HG02938 (cell line): ENCODE results near the gene TEAD3.
"Not testable (repeated sequence)": the region's sequence is repeated elsewhere in the genome, so short reads cannot be mapped to it uniquely, and the experiment has no call there.

Experiments used
- ATAC-seq: cut with Tn5 transposase; IDR thresholded peaks from one replicate; pipeline ENCODE4 v1.9.1; 2021; ENCODE audit warnings: mild to moderate bottlenecking, moderate library complexity; ENCODE audit not compliant: unreplicated experiment

Gene TEAD3

DNA sequence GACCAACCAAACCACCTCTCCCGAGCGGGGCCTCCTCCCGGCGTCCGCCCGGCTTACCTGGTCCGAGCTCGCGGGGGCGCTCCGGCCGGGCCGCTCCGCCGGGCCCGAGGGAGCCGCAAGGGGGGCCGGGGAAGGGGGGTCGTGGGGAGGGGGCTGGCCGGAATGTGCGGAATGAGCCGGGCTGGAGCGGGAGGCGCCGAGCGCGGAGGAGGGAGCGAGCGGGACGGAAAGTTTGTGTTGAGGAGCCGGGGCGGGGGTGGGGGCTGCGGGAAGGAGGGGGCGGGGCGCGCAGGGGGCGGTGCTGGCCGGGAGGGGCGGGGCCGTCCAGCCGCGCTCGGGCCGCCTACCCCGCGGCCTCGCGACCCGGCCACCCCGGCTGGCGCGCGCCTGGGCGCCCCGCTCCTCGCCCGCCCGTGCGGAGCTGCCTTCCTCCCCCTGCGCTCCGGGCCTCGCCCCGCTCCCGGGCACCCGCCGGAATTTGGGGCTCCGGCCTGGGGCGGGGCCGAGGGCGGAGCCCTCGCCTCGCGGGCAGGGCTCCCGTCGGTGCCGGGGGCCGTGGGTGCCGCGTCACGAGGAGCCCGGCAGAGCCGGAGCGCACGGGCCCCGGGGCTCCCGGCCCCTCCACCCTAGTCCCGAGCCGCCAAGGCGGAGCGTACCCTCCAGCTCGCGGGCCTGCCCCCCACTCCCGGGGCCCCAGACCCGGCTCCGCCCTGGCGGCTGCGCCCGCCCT is at the start of gene TEAD3:
TEAD3 (minus strand) TSS at position 239 of the 730 bp plus-strand sequence.
- ATAC-seq: no peak

DNA sequence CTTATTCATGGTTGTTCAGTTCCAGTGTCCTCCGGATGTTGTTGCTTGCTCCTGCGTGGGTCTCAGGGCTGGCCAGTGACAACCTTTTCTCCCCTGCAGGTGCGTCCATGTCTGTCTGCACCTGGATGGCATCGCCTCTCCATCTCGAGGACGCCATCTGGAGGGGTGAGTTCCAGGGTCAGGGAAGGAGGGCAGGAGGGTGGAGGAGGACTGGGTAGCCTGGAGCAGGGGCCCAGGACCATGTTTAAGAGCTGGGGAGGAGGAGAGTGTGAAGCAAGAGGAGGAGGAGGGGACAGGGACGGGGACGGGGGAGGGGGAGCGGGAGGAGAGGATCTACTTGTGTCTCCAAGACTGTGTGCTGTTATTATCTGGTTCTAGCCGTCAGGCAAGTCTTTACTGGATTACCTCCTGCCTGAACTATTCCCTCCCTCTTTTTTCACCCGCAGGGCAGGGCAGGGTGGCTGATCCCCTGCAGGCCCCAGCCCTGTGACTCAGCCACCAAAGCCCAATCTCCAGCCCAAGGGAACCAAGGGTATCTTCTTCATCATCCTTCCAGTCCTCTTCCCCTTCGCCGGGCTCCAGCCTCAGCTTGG is 48.0 kb upstream of the TEAD3 start:
- no peak for ATAC-seq

DNA sequence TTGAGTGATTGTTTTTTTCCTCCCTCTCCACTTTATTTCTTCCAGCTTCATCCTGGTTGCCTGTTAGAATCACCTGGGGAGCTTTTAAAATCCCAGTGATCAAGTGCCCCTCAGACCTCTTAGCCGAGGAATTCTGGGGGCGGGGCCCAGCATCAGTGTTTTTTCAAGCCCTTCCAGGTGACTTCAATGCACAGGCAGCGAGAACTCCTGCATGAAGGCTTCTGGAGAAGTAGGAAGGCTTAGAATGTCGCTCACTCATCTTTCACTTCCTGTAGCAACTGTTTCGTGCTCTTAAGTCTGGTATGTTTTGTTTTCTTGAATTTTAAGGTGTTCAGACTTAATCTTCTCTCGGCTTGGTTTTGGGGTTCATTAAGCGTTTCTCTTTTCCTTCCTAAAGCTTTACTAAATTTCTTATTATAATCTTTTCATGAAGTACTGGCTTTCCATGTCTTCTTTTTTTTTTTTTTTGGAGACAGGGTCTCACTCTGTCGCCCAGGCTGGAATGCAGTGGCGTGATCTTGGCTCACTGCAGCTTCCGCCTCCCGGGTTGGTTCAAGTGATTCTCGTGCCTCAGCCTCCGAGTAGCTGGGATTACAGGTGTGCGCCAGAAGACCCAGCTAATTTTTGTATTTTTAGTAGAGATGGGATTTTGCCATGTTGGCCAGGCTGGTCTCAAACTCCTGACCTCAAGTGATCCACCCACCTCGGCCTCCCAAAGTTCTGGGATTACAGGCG is 46.7 kb upstream of the TEAD3 start:
- no peak for ATAC-seq

DNA sequence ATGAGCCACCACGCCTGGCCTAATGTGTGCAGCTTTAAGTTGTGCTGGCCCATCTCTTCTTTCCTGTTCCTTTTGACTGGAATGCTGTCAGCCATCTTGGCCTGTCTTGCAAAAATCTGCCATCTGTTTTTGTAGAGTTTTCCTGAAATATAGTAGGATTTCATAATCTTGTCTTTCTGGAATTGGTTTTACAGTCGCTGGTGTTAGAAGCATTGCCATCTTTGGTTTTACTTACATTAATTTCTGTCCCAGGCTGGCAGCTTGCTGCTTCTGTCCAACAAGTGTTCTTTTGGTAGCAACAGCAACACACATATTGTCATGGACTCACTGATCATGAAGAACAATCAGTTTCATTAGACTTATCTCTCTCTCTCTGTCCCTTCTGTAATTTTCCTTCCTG is 45.0 kb upstream of the TEAD3 start:
- no peak for ATAC-seq

DNA sequence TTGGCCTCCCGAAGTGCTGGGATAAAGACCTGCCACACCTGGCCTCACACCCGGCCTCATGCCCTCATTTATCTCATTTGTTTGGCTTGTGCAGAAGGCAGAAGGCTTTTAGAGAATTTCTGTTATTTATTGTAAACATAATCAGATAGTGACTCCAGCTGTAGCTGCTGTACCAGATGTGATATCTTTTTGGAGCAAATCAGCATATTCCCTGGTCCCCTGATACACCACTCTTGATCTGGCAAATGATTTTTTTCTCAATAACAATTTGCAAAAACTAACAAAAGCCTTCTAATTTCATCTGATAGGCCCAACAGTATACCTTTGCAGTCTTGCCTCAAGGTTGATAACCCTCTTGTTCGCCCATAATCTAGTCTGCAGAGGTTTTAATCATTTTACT is 42.3 kb upstream of the TEAD3 start:
- ATAC-seq: no peak

DNA sequence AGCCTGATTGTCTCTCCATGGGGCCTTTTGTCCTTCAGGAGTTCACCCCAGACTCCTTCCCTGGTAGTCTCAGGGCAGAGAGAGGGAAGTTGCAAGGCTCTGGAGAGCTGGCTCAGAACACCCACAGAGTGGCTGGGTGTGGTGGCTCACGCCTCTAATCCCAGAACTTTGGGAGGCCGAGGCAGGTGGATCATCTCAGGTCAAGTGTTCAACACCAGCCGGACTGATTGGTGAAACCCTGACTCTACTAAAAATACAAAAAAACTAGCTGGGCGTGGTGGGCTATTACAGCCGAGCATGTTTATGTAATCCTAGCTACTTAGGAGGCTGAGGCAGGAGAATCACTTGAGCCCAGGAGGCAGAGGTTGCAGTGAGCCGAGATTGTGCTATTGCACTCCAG is 39.0 kb upstream of the TEAD3 start:
- not testable (repeated sequence) for ATAC-seq

DNA sequence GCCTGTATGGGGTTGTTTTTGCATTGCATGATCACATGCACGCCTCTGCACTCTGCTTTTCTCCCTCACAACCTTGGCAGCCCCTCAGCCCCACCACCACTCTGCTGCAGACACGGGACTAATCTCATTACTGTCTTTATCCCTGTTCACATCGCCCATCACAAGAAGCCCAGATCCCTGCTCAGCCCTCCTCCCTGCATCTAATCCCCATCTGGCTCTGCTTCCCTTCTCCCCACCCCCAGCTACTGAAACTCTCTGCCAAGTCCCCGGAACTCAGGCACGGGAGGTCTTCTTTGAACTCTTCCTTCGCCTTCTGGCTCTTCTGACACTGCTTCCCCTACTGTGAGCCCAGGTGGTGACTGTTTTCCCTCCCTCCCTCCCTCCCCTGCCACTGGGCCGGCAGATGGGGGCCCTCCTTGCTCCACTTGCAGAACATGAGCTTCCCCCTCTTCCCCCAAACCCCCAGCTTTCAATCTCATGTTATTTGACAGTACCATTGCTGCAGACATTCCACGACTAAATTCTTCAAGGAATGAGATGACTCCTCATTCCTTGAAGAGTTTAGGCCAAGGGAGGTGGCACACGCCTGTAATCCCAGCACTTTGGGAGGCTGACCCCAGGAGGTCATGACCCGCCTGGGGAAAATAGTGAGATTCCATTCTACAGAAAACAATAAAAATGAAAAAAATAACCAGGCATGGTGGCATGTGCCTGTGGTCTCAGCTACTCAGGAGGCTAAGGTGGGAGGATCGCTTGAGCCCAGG is 37.7 kb upstream of the TEAD3 start:
- no peak for ATAC-seq

DNA sequence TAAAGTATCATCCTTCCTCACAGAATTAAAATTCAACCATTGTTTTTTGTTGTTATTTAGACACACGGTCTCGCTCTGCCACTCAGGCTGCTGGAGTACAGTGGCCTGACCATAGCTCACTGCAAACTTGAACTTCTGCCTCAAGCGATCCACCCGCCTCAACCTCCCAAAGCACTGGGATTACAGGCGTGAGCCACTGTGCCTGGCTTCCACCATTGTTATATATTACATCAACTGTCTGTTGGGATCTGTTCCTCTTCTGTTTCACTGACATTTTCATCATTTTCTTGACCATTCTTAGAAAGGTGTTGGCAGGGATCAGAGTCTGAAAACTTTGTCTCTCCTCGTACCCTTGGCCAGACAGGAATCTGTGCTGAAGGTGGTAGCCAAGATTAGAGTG is 37.1 kb upstream of the TEAD3 start:
- no peak for ATAC-seq

DNA sequence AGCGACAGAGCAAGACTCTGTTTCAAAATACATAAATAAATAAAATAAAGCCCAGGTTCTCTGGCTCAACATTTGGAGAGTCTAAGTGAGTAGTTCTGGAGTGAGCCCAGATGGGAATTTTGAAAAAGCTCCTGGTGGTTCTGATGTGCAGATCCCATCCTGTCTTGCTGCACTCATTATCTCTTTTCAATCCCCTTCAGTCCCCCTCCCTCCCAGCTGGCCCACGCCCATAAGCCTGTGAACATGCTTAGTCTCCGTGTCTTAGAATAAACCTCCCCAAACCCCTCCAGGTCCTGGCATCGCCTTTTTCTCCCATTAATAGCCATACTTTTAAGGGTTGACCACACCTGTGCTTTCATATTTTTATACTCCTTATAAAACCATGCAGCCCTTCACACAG is 35.2 kb upstream of the TEAD3 start:
- no peak for ATAC-seq

DNA sequence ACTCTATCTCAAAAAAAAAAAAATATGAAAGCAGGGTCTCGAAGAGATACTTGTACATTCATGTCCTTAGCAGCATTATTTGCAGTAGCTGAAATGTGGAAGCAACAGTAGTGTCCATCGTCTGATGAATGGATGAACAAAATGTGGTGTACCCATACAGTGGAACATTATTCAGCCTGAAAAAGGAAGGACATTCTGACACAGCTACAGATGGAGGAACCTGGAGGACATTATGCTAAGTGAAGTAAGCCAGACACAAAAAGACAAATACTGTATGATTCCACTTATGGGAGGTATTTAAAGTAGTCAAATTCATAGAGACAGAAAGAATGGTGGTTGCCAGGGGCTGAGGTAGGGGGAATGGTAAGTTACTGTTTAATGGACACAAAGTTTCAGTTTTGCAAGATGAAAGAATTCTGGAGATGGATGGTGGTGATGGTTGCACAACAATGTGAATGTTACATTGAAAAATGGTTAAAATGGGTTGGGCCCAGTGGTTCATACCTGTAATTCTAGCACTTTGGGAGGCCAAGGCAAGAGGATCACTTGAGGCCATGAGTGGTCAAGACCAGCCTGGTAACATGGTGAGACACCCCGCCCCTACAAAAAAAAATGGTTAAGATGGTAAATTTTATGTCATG is 27.6 kb upstream of the TEAD3 start:
- ATAC-seq: no peak

DNA sequence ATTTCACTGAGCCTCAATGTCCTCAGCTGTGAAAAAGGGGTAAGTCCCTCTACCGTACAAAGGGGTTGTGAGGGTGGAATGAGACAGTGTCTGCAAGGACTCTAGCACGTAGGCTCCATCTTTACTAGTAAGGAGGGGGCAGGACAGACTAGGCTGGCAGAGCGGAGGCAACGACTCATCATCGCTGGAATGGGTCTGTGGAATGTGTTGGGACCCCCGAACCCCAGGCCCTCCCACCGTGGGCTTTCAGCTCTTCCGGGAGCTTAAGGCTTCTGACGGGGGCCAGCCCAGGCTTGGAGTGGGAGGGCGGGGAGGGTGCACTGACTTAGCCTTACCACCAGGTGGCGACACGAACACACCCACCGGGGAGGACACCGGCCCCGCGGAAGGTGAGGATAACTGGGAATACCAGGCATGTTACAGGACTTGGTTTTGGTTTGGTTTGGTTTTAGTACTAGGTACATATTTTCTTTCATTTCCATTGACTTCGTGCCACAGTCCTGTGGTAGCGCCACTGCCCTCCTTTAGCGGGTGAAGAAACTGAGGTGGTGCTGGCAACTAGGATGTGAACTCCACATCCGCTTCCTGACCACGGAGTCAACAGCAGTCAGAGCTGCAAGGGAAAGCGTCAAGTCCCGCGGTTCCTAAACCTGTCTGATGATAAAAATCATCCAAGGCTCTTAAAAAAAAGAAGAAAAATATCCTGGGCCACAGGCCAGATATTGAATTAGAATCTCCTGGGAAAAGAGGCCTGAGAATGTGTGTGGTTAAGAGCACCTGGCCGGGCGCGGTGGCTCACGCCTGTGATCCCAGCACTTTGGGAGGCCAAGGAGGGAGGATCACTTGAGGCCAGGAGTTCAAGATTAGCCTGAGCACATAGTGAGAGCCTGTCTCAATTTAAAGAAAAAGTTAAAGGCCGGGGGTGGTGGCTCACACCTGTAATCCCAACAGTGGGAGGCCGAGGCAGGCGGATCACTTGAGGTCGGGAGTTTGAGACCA is 26.1 kb upstream of the TEAD3 start:
- no peak for ATAC-seq

DNA sequence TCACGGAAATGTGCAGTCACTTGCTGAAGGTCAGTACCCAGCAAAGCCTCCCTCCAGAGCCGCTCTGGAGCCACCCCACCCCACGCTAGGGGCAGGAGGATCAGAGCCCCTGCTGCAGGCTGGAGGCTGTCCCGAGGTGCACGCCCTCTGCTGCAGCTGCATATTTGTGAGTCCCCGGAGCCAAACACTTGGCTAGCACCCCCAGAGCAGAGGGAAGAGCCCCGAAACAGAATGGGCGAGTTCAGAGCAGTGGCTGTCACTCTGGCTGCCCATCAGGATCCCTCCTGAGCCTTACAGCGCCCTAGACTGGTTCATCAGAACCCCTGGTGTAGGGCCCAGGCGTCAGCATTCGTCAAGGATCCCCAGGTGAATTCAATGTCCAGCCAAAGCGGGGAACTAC is 25.3 kb upstream of the TEAD3 start:
- ATAC-seq: no peak

DNA sequence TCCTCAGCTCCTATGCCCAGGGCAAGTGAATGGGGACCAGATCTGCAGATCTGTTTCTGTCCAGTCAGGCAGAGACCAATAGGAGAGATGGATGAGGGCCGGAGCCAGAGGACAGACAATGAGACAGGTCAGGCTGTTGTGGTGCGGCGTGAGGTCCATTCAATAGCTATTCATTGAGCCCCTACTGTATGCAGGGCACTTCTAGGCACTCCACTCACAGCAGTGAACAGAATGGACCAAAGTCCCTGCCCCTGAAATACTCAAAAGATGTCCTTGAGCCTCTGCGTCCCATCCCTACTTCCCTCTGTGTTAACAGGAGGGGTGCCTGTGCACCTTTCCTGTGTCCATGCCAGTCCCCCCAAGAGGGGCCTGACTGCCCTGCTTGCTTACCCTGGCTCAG is 24.4 kb upstream of the TEAD3 start:
- no peak for ATAC-seq

DNA sequence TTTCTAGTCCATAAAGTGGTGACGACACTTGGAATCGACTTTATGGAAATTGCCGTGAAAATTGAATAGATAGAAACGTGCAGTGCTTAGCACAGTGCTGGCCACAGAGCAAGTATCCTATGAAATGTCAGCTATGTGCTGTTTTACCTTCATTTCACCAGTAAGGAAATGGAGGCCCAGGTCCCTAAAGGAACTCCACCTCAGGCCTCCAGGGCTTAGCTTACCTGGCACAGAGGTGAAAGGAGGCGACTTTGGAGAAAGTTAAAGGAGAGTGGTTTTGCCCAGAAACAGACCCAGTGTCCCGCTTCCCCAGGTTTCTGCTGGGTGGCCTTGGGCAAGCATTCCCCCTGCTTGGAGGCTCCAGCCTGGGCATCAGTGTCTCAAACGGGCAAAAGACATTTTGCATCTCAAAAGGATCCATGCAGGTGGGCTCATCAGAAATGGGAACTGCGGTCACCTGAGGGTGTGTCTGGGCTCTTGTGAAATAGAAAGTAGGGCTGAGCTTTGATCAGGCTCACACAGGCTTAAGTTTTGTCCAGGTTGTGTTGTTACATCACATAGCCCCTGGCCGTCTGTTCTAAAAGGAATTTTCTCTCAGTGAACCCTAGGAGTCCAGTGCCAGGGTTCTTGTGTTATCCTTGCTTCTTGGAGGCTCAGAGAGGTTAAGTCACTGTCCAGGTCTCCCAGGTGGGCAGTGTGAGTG is 22.6 kb upstream of the TEAD3 start:
- ATAC-seq: no peak

DNA sequence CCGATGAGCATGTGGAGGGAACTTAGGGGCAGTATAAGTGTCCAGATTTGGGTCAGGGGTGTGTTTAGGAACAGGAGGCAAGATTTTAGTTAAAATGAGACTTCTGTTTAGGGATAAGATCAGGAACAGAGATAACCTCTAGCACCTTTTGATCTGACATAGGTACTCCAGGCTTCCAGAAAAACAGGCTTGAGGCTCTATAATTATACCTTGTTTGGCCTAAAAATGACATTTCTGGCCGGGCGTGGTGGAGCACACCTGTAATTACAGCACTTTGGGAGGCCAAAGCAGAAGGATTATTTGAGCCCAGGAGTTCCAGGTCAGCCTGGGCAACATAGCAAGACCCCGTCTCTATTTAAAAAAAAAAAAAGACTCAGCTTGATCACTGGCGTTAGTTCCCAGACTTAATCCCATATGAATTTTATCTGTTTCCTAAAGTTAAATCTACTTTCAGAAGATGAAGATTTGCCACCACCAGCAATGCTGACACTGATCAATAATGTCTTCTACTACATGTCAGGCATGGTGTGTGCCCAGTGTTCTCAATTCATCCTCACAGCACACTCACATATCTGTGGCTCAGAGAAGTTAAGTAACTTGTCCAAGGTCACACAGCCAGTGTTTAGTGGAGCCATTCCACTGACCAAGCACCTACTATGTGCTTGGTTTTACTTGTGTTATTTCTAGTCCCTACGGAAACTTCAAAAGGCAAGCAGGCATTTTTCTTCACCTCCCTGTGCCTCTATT is 21.9 kb upstream of the TEAD3 start:
- ATAC-seq: no peak

DNA sequence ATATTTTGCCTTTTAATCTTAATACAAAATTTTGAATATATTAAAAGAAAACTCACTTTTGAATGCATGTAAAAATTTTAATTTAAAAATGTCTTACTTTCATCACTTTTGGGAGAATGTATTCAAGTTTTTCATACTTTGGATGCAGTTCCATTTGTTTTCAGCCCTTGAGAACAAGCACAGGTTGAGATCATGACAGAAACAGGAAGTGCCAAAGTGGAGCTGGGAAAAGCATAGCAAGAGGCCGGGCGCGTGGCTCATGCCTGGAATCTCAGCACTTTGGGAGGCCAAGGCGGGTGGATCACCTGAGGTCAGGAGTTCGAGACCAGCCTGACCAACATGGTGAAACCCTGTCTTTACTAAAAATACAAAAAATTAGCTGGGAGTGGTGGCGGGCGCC is 21.1 kb upstream of the TEAD3 start:
- ATAC-seq: not testable (repeated sequence)

DNA sequence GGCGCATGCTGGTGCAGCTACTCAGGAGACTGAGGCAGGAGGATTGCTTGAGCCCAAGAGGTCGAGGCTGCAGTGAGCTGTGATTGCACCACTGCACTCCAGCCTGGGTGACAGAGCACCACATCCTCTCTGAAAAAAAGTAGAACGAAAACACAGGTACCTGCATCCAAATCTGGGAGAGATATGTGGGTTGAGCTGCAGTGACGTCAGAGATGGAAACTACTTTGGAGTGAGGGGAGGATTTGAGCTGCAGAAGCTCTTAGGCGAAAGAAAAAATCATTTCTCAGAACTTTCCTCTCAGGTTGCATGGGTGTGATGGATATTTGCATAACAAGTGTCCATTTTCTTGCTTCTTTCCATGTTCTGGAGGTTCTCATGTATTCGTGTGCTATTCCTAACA is 19.8 kb upstream of the TEAD3 start:
- no peak for ATAC-seq

DNA sequence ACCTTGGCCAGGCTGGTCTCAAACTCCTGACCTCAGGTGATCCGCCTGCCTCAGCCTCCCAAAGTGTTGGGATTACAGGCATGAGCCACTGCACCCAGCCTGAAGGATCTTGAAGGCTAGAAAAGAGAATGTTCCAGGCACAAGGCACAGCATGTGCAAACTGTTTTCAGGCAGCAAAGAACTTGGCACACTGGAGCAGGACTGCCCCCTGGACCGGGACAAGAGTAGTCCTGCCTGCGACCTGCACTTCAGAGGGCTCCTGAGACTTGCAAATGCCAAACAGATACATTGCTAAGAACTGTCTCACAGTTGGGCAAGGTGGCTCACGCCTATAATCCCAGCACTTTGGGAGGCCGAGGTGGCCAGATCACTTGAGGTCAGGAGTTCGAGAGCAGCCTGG is 19.1 kb upstream of the TEAD3 start:
- ATAC-seq: not testable (repeated sequence)
